Peyer's patch (tissue), 4 donors: ENCODE data around the gene MS4A7.

ENCODE experiments used
- POLR2A ChIP-seq, 2 donors: fragments of 450-650 bp; IDR thresholded peaks; one replicate each; pipeline ENCODE4 v1.5.1; 2017; ENCODE audit warnings: antibody characterized with exemption in 2 of 2, mild to moderate bottlenecking in 2 of 2, moderate library complexity in 2 of 2
- TF ChIP-seq, protein P1 (sequence below), 6 experiments: fragments of 450-650 bp in 4 of 6; fragments of 200-600 bp in 2 of 6; sonication (generic) in 1 of 6; IDR thresholded peaks; one replicate each; pipeline ENCODE4 v1.5.1; 2017 to 2019; ENCODE audit warnings: antibody characterized with exemption in 6 of 6, mild to moderate bottlenecking in 3 of 6, moderate library complexity in 1 of 6

DNA sequence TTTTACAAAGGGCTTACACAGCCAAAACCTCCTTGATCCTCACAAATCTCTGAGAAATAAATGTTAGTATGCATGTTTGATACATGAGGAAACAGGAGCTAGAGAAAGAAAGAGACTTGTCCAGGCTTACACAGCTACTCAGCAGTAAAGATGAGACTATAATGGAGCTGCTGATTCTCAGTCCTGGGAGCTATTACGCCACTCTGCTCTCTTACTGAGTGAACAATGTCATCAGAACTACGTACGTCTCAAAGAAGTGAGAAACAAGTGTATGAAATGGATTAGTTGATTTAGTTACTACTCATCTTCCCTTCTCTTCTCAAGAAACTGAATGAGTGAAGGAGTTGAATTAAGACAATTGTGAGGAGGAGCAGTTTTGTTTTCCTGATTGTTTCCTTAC lies 39.0 kb upstream of the MS4A7 start:
- TF ChIP-seq, protein P1, sequence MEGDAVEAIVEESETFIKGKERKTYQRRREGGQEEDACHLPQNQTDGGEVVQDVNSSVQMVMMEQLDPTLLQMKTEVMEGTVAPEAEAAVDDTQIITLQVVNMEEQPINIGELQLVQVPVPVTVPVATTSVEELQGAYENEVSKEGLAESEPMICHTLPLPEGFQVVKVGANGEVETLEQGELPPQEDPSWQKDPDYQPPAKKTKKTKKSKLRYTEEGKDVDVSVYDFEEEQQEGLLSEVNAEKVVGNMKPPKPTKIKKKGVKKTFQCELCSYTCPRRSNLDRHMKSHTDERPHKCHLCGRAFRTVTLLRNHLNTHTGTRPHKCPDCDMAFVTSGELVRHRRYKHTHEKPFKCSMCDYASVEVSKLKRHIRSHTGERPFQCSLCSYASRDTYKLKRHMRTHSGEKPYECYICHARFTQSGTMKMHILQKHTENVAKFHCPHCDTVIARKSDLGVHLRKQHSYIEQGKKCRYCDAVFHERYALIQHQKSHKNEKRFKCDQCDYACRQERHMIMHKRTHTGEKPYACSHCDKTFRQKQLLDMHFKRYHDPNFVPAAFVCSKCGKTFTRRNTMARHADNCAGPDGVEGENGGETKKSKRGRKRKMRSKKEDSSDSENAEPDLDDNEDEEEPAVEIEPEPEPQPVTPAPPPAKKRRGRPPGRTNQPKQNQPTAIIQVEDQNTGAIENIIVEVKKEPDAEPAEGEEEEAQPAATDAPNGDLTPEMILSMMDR (IDR thresholded peaks at IDR 0.05): no peak
- TF ChIP-seq POLR2A (IDR thresholded peaks at IDR 0.05): no peak
